NCI-H2107 (cell line): ENCODE results near the gene ZDHHC22.

Source experiments
- DNase-seq: peaks from one replicate; lab custom pipeline; 2025; lab: John Stamatoyannopoulos, UW

The ZDHHC22 gene

GRCh38 chr14:77157740-77158139 lies 16.1 kb upstream of the ZDHHC22 start:
- DNase-seq = peak; percentile 44

GRCh38 chr14:77155083-77155482 lies 13.5 kb upstream of the ZDHHC22 start:
- DNase-seq = no peak

- DNase-seq = no peak
Observed at GRCh38 chr14:77154421-77154820, 12.8 kb upstream of the ZDHHC22 start.

GRCh38 chr14:77153802-77154201 lies 12.2 kb upstream of the ZDHHC22 start:
- no peak for DNase-seq

- DNase-seq = no peak
Observed at GRCh38 chr14:77151918-77152588, 10.5 kb upstream of the ZDHHC22 start.

- DNase-seq = no peak
Observed at GRCh38 chr14:77151245-77151644, 9.7 kb upstream of the ZDHHC22 start.

- DNase-seq = no peak
Observed at GRCh38 chr14:77148510-77149231, 7.1 kb upstream of the ZDHHC22 start.

GRCh38 chr14:77145975-77146740 lies 4.6 kb upstream of the ZDHHC22 start:
- no peak for DNase-seq

GRCh38 chr14:77144412-77145115 lies 3.0 kb upstream of the ZDHHC22 start:
- DNase-seq = no peak

GRCh38 chr14:77143071-77143470 lies 1.5 kb upstream of the ZDHHC22 start:
- no peak for DNase-seq

- DNase-seq = no peak
Observed at GRCh38 chr14:77142005-77142800, 612 bp upstream of the ZDHHC22 start.

GRCh38 chr14:77140359-77141213 lies 1.0 kb downstream of the ZDHHC22 start:
- no peak for DNase-seq

- peak; percentile 65 for DNase-seq
Observed at GRCh38 chr14:77139540-77140358, 1.8 kb downstream of the ZDHHC22 start.

GRCh38 chr14:77139022-77139421 lies 2.6 kb downstream of the ZDHHC22 start:
- no peak for DNase-seq

- DNase-seq = no peak
Observed at GRCh38 chr14:77133720-77134338, 7.8 kb downstream of the ZDHHC22 start.

GRCh38 chr14:77131871-77132486 lies 9.6 kb downstream of the ZDHHC22 start:
- no peak for DNase-seq

GRCh38 chr14:77131206-77131605 lies 10.4 kb downstream of the ZDHHC22 start:
- no peak for DNase-seq

GRCh38 chr14:77130386-77130785 lies 11.2 kb downstream of the ZDHHC22 start:
- DNase-seq = no peak

GRCh38 chr14:77128414-77128891 lies 13.1 kb downstream of the ZDHHC22 start:
- DNase-seq = peak; percentile 33
